SK-N-MC (cell line): ENCODE data around the gene TCEAL1.

Experiments
- EZH2 ChIP-seq: fragments of 200-600 bp; sonication (generic); IDR thresholded peaks from one replicate; pipeline ENCODE4 v1.6.1; 2017; ENCODE audit warnings: antibody characterized with exemption
- POLR2AphosphoS5 ChIP-seq: IDR thresholded peaks from 2 replicates; pipeline ENCODE4 v1.6.1; 2012; ENCODE audit warnings: mild to moderate bottlenecking, low read depth, low read length, borderline replicate concordance

DNA sequence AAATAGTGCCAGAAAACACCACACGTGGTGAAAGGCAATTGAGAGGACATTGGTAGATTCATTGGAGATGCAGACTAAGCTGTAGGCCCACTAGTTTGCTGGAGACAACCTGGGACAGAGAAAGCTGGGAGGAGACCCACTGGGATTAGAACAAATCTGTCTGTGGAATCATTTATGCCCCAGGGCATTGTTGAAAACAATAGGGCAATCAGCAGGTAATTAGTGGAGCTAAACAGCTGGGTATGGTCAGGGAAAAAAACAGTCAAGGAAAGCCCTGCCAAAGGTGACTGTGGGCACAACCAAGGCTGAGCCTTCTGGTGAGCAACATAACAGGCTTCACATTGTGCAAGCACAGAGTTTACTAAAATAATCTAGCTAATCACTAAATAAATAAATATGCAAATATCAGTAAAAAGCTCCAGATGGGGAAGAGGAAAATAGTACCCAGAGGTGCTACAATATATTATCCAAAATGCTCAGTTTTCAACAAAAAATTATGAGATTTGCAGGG lies 12.0 kb upstream of the TCEAL1 start:
- TF ChIP-seq EZH2 (no peak), POLR2AphosphoS5 (no peak)
